Renal cortical epithelial cell (primary cell): ENCODE measurements around the gene DGCR2. TPM values are rescaled to one million over a fixed set of nuclear protein-coding genes. Genes with fewer than 3 reads are reported as not detected.
"Not testable (repeated sequence)": the region's sequence is repeated elsewhere in the genome, so short reads cannot be mapped to it uniquely, and the experiment has no call there.

Source experiments
- DNase-seq: peaks from one replicate; pipeline ENCODE4 v3.0.0-alpha.2; 2011; ENCODE audit warnings: low read depth
- total RNA-seq: library from RNA; depleted of rRNA; stranded (reverse); fragments of >200 nt; gene quantifications from 2 replicates; pipeline ENCODE4 v1.2.3, GENCODE V29; 2014

Gene DGCR2, protein sequence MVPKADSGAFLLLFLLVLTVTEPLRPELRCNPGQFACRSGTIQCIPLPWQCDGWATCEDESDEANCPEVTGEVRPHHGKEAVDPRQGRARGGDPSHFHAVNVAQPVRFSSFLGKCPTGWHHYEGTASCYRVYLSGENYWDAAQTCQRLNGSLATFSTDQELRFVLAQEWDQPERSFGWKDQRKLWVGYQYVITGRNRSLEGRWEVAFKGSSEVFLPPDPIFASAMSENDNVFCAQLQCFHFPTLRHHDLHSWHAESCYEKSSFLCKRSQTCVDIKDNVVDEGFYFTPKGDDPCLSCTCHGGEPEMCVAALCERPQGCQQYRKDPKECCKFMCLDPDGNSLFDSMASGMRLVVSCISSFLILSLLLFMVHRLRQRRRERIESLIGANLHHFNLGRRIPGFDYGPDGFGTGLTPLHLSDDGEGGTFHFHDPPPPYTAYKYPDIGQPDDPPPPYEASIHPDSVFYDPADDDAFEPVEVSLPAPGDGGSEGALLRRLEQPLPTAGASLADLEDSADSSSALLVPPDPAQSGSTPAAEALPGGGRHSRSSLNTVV
- total RNA-seq: 73.8 and 131 TPM in 2 replicates

DNA sequence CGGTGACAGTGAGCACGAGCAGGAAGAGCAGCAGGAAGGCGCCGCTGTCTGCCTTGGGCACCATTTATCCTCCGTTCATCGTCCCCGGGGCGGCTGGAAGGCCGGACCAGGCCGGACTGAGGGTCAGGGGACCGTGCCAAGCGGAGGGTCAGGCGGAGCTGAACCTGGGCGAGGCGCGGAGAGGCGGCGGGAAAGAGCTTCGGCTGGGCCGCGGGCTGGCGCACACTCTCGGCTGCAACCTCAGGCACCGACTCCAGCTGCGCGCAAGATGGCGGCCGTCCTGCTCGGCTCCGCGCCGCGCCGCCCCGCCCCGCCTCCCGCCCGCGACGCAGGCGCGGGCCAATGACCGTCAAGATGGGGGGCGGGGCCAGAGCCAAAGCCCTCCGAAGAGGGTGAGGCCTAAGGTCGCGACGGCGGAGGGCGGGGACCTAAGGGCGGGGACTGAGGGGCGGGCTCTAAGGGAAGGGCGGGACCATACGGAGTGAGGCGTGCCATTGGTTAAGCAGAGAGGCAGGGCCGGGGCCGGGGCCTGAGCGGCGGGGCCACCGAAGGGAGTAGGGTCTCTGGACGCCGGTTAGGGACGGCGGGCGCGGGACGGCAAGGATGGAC is at the start of gene DGCR2:
TSS of gene DGCR2 (minus strand) at position 270 of the 609 bp plus-strand sequence. CDS start at position 64, 206 bp downstream.
- peak; percentile 80 for DNase-seq

DNA sequence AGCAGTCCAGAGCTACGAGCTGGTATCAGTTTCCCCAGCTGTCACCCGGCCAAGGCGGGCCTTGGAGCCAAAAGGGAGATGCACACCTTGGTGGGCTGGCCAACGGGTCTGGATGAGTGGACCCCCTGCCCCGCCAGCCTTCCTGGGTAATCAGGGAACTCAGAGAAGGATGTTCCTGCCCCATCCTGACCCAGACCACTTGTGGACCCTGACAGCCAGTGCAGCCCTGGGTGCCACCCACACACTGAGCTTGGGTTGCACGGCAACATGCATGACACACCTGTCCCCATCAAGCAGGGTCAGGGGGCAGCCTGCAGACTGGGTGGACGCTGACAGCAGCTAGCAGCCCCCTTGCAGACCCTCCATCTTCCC is 47.7 kb upstream of the DGCR2 start:
- no peak for DNase-seq

DNA sequence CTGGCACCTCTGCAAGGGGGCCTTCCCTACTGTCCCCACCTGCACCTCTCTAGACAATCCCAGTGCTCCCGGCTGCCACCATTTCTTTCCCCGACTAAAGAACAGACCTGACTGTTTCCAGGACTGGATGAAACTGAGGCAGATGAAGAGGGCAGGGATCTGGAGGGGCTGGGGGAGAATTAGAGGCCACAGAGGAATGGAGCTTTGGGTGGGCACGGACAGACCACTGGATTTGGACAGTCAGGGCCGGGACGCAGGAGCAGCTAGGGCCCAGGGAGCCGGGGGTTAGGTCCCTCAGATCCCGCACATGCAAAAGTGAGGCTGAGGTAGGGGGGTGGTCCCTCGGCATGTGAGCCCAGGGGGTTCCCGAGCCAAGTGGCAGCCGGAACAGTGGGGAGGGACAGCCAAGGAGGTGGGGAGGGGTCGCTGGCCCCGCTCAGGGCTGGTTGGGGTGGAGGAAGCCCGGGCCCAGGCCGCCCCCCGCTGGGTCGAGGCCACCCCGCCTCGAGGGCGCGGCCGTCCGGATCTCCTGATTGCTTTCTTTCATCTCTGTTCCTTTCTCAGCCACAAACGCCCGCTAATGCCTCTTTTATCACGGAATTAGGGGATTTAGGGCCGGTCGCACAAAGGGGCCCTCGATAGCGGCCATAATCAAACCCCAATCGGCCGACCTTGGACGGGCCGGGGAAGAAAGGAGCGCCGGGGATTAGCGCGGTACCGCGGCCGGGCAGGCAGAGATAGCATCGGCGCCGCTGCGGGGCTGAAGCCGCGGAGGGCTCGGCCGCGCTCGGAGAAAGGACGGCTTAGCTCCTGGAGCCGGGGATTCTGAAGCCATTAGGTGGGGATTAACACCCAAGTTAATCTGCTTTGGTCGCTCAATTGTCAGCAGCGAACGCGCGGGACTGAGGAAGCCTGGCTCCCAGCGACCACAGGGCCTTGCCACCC is 47.1 kb upstream of the DGCR2 start:
- DNase-seq: no peak

DNA sequence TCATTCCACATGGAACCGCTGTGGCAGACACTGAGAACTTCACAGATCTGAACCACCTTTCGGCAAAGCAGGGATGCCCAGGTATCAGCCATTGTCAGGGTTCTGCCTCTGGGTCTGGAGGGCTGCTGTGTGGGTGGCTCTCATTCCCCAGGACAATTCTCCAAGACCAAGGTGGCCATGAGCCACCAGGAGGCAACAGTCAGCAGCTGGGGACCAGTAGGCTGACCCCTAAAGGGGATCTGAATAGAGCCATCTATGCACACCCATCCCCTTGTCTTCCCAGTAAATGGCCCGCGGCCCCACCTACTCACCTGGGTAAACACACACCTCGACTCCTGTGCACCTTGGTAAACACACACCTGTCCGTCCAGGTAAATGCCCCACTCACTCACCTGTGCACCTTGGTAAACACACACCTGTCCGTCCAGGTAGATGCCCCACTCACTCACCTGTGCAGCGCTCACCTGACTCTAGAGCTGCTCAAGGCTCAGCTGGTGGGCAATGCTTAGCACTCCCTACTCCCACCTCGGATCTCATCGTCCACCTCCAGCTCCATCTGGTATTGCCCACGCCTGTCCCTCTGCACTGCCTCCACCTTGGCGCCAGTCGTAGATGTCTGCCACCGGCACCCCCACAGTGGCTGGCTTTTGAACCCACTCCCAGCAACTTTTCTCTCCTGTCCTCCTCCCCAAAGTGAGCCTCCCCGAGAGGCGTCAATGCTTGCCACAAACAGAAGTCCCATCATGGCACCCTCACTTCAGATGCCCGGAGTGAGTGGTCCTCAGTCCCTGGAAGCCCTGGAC is 46.1 kb upstream of the DGCR2 start:
- DNase-seq: no peak

DNA sequence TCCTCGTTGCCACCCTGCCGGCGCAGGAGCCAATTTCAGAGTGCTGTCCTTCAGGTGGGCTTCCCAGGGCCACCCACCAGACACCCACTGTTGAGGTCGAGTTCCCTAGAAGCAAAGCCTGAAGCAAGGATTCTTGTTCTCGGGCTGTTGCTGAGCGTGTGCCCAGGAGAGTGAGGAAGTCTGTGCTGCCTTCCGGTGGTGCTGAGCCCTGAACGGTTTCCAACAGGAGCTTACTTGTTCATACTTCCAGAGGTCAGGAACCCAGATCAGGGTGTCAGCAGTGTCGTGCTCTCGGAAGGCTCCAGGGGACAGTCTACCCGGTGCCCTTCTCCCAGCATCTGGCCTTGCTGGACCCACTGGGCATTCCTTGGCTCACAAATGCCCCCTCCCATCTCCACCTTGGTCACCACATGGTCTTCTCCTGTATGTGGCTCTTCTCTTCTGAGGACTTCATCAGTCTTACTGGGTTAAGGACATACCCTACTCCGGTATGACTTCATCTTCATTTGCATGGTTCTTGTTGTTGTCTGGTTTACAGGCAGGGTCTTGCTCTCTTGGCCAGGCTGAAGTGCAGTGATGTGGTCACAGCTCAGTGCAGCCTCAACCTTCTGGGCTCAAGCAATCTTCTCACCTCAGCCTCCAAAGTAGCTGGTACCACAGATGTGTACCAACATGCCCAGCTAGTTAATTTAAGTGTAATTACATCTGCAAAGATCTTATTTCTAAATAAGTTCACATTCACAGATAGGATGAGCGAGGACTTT is 45.1 kb upstream of the DGCR2 start:
- no peak for DNase-seq

DNA sequence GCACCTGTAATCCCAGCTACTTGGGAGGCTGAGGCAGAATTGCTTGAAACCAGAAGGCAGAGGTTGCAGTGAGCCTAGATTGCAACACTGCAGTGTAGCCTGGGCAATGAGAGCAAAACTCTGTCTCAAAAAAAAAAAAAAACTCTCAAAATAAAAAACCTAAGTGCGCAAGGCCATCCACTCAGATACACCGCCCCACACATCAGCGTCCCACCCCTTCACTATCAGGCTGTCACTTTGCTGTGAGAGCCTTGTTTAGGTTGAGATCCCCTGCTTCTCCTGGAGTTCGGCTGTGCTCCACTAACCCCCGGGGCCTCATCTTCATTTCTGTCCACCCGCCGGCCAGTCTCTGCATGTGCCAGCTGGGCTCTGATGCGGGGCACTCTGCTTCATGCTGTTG is 44.2 kb upstream of the DGCR2 start:
- DNase-seq: no peak

DNA sequence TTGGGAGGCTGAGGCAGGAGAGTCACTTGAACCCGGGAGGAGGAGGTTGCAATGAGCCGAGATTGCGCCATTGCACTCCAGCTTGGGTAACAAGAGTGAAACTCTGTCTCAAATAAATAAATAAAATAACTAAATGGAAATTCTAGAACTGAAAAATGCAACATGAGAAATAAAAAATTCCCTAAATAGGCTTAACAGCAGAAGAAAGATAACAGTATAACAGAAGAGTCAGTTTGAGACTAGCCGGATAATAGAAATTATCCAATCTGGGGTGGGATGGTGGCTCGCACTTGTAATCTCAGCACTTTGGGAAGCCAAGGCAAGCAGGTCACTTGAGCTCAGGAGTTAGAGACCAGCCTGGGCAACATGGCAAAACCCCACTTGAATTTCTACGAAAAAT is 42.2 kb upstream of the DGCR2 start:
- DNase-seq: no peak

DNA sequence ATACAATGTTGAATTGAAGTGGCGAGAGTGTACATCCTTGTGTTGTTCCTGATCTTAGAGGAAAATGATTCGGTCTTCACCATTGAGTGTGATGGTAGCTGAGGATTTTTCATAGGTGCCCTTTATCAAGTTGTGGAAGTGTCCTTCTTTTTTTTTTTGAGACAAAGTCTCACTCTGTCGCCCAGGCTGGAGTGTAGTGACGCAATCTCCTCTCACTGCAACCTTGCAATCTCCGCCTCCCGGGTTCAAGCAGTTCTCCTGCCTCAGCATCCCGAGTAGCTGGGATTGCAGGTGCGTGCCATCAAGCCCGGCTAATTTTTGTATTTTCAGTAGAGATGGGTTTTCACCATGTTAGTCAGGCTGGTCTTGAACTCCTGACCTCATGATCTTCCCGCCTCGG is 36.4 kb upstream of the DGCR2 start:
- not testable (repeated sequence) for DNase-seq

DNA sequence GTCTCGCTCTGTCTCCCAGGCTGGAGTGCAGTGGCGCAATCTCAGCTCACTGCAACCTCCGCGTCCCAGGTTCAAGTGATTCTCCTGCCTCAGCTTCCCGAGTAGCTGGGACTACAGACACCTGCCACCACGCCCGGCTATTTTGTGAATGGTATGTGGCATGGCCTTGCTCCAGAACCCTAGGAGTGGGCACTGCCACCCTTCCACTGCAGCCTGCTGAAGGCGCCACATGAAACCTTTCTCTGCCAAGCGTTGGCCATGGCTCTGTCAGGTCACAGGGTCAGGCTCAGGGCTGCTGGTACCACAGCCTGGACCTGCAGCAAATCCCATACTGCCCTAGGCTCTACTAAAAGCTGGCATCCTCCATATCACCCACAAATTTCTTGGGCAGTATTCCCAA is 33.9 kb upstream of the DGCR2 start:
- DNase-seq: not testable (repeated sequence)

DNA sequence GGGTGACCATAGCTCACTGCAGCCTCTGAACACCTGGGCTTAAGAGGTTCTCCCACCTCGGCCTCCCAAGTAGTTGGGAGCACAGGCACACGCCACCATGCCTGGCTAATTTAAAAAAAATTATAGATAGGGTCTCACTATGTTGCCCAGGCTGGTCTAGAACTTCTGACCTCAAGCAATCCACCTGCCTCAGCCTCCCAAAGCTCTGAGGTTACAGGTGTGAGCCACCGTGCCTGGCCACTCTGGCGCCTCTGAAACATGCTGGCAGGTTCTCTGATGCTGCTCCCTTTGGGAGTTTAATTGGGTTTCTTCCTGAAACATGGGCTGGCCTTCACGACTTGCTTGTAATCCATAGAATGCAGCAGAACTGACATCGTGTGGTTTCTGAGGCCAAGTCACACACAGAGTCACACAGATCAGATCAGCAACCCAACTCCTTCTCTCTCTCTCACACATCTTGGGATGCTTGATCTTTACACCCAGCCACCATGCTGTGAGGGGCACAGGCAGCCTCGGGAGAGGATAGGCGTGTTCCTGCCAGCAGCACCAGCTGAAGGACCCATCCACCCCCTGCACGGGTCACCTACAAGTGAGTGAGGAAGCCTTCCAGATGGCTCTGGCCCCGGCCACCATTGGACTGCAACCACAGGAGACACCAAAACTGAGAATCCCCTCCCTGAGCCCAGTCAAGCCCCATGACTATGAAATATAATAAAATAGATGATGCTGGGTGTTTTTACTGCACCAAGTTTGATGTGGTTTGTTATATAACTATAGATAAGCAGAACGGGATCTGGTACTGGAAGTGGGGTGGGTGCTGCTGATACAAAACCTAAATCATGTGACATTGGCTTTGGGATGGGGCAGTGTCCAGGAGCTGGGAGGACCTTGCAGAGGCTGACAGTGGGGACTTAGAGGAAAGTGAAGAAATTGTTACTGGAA is 31.0 kb upstream of the DGCR2 start:
- no peak for DNase-seq

DNA sequence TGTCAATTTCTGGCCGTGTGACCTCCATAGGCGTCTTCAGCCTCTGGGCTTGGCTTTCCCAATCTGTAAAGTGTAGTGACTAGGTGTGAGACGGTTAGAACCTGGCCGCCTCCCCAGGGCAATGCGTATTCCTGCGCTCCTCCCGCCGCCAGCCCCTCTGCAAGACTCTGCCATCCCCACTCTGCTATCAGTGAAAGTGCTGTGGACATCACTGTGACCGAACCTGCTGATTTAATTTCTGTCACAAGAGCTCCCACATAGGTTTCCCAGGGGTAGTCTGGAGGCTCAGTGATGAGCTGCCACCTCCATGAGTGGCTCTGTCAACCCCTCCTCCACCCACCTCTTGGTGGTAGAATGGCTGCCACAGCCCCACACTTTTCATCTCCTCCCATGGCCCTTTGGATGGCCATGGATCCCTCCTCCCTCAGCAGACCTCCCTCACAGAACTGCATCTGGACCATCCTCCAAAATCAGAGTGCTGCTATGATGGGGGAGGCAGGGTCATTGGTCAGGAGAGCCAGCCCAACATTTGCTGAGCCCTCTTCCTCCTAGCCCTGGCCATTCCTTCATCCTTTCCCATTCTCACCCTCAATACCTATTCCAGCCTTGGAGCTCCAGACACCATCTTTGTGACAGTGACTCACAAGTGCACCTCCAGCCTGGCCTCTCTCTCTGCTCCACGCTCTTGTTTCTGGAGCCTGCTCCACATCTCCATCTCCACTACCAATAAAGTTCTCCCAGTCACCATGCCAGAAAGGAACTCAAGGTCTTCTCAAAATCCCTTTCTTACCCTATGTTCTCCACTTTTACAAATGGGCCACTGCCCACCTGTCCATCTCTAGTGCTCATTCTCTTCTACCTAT is 29.3 kb upstream of the DGCR2 start:
- DNase-seq: no peak

DNA sequence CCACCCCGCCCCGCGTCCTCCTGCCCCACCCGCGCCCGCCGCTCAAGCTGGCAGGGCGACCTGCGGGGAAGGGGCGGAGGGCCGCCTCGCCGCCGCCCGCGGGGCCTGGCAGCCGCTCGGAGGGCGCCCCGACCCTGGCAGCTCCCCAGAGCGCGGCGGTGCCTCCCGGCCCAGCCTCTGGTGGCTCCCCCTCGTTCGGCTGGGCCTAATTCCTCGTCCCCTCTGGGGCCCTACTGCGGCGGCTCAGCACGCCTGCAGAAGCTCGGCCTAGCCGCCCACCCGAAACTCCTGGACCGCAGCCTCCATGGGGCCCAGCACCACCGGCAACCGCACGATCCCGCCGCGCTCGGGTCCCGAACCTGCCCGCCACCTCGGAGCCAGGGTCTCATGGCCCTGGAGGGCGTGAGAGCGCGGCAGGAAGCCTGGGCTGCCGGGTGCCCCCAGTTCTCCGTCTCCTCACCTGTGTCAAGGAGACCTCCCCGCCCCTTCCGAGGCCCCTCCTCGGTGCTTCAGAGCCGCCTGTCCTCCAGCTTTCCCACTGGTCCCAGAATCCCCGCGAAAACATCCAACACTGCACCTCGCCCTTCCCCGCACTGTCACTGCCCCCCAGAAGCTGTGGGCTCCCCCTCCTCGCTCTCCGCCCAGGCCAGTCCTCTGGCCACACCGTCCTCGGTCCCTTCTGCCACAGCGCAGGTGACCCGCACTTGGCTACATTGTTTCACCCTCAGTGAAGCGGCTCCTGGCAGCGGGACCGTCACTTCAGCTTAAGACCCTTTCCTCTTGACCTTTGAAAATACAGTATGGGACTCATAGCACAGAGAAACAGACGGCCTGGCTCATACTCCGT is 28.5 kb upstream of the DGCR2 start:
- DNase-seq: no peak

DNA sequence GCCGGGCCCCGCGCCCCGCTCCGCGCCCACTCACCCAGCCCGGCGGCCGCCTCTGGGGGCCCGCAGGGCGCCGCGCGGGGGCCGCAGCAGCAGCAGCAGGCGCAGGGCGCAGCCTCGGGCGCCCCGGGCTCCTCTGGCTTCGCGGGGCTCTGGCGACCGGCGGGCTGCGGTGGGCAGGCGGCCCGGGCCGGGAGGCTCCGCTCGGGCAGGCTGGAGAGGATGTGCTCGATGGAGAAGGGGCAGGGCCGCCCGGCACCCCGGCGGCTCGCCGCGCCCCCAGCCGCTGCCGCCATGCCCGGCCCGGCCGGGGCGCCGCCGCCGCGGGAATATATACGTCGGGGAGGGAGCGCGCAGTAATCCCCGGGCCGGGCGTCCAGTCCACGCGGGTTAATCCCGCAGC is 27.8 kb upstream of the DGCR2 start, which contains the start of gene GSC2:
TSS of gene GSC2 (minus strand) at position 302 of the 400 bp plus-strand sequence. CDS start at position 293, 9 bp downstream.
- no peak for DNase-seq

DNA sequence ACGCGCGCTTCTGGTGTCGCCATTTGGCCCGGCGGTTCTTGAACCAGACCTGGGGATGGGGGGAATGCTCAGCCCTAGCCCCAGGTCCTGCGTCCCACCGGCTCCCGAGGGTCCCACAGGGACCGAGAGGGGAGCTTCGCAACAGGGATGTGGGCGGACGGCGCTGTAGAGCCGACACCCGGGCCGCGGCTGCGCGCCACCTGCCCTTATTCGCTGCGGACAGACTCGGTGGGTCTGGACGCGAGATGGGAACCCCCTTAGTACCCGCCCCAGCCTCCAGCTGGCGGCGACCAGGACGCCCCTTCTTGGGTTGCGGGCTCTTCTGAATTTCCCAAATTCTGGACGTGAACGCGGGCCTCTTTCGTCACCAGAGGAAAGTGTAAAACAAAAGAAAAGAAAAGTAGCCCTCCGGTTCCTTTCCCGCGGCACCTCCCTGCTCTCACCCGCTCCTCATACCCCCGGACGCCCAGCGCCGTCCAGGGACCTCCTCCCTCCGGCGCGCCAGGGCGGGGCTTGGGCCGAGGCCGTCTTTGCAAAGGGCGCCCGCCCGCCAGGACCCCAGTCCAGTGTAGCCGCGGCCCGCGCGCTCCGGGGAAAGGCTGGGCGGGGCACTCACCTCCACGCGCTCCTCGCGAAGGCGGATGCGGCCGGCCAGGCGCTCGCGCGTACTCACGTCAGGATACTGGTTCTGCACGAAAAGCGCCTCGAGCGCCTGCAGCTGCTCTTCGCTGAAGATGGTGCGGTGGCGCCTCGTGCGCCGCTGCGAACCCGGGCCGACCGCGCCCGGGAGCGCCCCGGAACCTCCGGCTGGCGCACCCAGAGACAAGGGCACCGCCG is 27.1 kb upstream of the DGCR2 start:
- DNase-seq: no peak

DNA sequence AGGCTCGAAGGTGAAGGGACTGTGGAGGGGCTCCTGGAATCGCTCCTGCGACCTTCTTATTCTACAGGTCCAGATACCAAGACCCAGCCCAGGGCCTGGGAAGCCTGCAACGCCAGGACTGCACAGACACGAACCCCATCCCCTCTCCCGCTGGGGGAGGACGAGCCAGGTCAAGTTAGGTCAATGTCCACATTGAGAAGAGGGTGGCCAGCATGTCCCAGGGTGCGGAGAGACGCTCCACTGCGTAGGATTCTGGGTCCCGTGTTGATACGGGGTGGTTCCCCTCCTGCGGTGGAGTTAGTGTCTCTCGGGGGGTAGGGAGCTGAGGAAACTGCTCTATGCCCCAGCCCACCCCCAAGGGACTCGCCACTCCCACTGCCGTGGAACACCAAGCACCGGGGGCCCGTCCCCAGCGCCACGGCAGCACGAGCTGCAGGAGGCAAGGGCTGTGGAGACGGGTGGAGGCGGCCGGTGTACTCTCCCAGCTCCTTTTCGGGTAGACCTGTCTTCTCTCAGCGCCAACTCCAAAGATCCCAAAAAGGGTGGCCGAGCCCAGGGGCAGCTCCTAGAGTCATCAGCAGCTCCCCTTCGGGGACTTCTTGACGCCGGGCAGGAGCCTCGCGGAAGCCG is 26.3 kb upstream of the DGCR2 start:
- no peak for DNase-seq
